ENCODE results near the gene BSDC1.
A peak's percentile ranks its signal among the peaks of the same experiment; 100 is the strongest.
"Not testable (repeated sequence)": the region's sequence is repeated elsewhere in the genome, so short reads cannot be mapped to it uniquely, and the experiment has no call there.

BSDC1 gene

GRCh38 chr1:32355778-32356177 is 38.5 kb downstream of the BSDC1 start:
- DNase-seq: not testable (repeated sequence)

- DNase-seq: no peak
Measured at GRCh38 chr1:32353886-32354570, 40.2 kb downstream of the BSDC1 start.

GRCh38 chr1:32353431-32353830 is 40.8 kb downstream of the BSDC1 start:
- DNase-seq: no peak

- DNase-seq: no peak
Measured at GRCh38 chr1:32352831-32353383, 41.3 kb downstream of the BSDC1 start.

GRCh38 chr1:32352239-32352745 is 41.9 kb downstream of the BSDC1 start:
- DNase-seq: no peak

GRCh38 chr1:32351399-32352238 is 42.6 kb downstream of the BSDC1 start:
- DNase-seq: peak; percentile 97 to 99

GRCh38 chr1:32350785-32351398 is 43.3 kb downstream of the BSDC1 start:
- peak in 1 of 2 experiments; percentile 91 for DNase-seq

- DNase-seq: no peak
Measured at GRCh38 chr1:32349211-32349708, 45.0 kb downstream of the BSDC1 start.

- no peak for DNase-seq
Measured at GRCh38 chr1:32346532-32347157, 47.6 kb downstream of the BSDC1 start.

GRCh38 chr1:32345289-32345827 is 48.9 kb downstream of the BSDC1 start:
- no peak for DNase-seq

- DNase-seq: no peak
Measured at GRCh38 chr1:32342704-32343103, 51.5 kb downstream of the BSDC1 start.

GRCh38 chr1:32341971-32342370 is 52.3 kb downstream of the BSDC1 start:
- no peak for DNase-seq

- no peak for DNase-seq
Measured at GRCh38 chr1:32341186-32341757, 53.0 kb downstream of the BSDC1 start.

GRCh38 chr1:32339363-32339978 is 54.8 kb downstream of the BSDC1 start:
- DNase-seq: no peak

- DNase-seq: no peak
Measured at GRCh38 chr1:32338637-32339145, 55.5 kb downstream of the BSDC1 start.

- no peak for DNase-seq
Measured at GRCh38 chr1:32337855-32338636, 56.2 kb downstream of the BSDC1 start.

GRCh38 chr1:32336963-32337675 is 57.1 kb downstream of the BSDC1 start:
- DNase-seq: no peak

GRCh38 chr1:32336591-32336932 is 57.7 kb downstream of the BSDC1 start:
- no peak for DNase-seq

GRCh38 chr1:32335790-32336590 is 58.3 kb downstream of the BSDC1 start, which contains the start of gene MARCKSL1:
TSS of gene MARCKSL1 (minus strand) at chr1:32336233. CDS start at chr1:32336033, 200 bp downstream.
- DNase-seq: peak; percentile 78 to 79
